ENCODE data around the gene SSC4D.

GRCh38 chr7:76356115-76356514, 53.4 kb downstream of the SSC4D start:
- TF ChIP-seq CTCF (conservative IDR thresholded peaks at IDR 0.05 in 1 of 2, IDR thresholded peaks at IDR 0.05 in 1 of 2; ENCODE audit: extremely low read depth in 1 of 2, insufficient read depth in 1 of 2, low read depth in 1 of 2, low read length in 2 of 2) (no peak), EZH2 (IDR thresholded peaks at IDR 0.05; ENCODE audit: borderline replicate concordance, low read length) (no peak)
